IMR-90 (cell line): ENCODE data around the gene PTPRQ. TPM values are rescaled to one million over a fixed set of nuclear protein-coding genes. Genes with fewer than 3 reads are reported as not detected.
A peak's percentile ranks its signal among the peaks of the same experiment; 100 is the strongest.

ENCODE experiments used
- ATAC-seq: fragments of 200-7000 bp; cut with Tn5 transposase; 2 replicates; pipeline ENCODE4 v1.9.1; 2020; ENCODE audit warnings: low read depth, mild to moderate bottlenecking, moderate library complexity
- BruUV-seq: library from RNA; stranded (reverse); fragments of 400-500 nt; replicated peaks from 2 replicates; lab custom pipeline; 2021; lab: Mats Ljungman, UMichigan
- CTCF ChIA-PET: fragments of 300-600 bp; formaldehyde crosslinking; extraction: SDS; loops from one replicate; lab custom pipeline; 2021; ENCODE audit warnings: antibody characterized with exemption; lab: Yijun Ruan, JAX
- POLR2A ChIA-PET: fragments of 300-600 bp; sonication (Branson Sonifier 250); formaldehyde crosslinking; loops from one replicate; lab custom pipeline; 2022; ENCODE audit warnings: antibody characterized with exemption; ENCODE audit not compliant: unreplicated experiment; lab: Charles Lee
- DNase-seq: peaks from one replicate; pipeline ENCODE4 v3.0.0; 2013
- H2AFZ ChIP-seq: replicated peaks from 2 replicates; pipeline ENCODE3; 2013; ENCODE audit warnings: low read length, mild to moderate bottlenecking; ENCODE audit not compliant: poor library complexity
- H2AK5ac ChIP-seq: 2 replicates; pipeline ENCODE4 v1.6.1; 2013; ENCODE audit warnings: low read depth, low read length, inconsistent platforms
- H2AK9ac ChIP-seq: replicated peaks from 2 replicates; pipeline ENCODE3; 2013; ENCODE audit warnings: mild to moderate bottlenecking, low read depth, low read length, moderate library complexity; ENCODE audit not compliant: poor library complexity
- H2BK120ac ChIP-seq: 2 replicates; pipeline ENCODE4 v1.6.1; 2013; ENCODE audit warnings: low read depth, low read length, inconsistent platforms
- H2BK15ac ChIP-seq: 3 replicates; pipeline ENCODE4 v1.6.1; 2013; ENCODE audit warnings: low read depth, low read length, inconsistent platforms
- H2BK20ac ChIP-seq: 2 replicates; pipeline ENCODE4 v1.6.1; 2013; ENCODE audit warnings: low read depth, mild to moderate bottlenecking, inconsistent platforms, low read length, moderate library complexity
- H2BK5ac ChIP-seq: 2 replicates; pipeline ENCODE4 v1.6.1; 2013; ENCODE audit warnings: mild to moderate bottlenecking, low read depth, low read length, inconsistent platforms; ENCODE audit not compliant: poor library complexity, severe bottlenecking
- H3K14ac ChIP-seq: replicated peaks from 2 replicates; pipeline ENCODE4 v1.6.1; 2013; ENCODE audit warnings: low read depth, low read length, inconsistent platforms
- H3K18ac ChIP-seq: 2 replicates; pipeline ENCODE4 v1.6.1; 2013; ENCODE audit warnings: low read depth, low read length, control low read depth
- H3K23ac ChIP-seq: 2 replicates; pipeline ENCODE4 v1.6.1; 2013; ENCODE audit warnings: low read depth, low read length, inconsistent platforms
- H3K27ac ChIP-seq: 2 replicates; pipeline ENCODE4 v1.5.1; 2013; ENCODE audit warnings: mild to moderate bottlenecking, control low read depth, low read length; ENCODE audit not compliant: insufficient read depth
- H3K27me3 ChIP-seq: 2 replicates; pipeline ENCODE4 v1.6.1; 2013; ENCODE audit warnings: low read length; ENCODE audit not compliant: control insufficient read depth, insufficient read depth
- H3K36me3 ChIP-seq: 2 replicates; pipeline ENCODE4 v1.6.1; 2013; ENCODE audit warnings: low read length, mixed read lengths; ENCODE audit not compliant: control insufficient read depth, insufficient read depth
- H3K4ac ChIP-seq: 2 replicates; pipeline ENCODE4 v1.6.1; 2013; ENCODE audit warnings: low read depth, low read length, inconsistent platforms
- H3K4me1 ChIP-seq: 2 replicates; pipeline ENCODE4 v1.6.1; 2013; ENCODE audit warnings: low read length, mixed read lengths; ENCODE audit not compliant: control insufficient read depth, insufficient read depth
- H3K4me2 ChIP-seq: 2 replicates; pipeline ENCODE4 v1.6.1; 2013; ENCODE audit warnings: low read depth, mild to moderate bottlenecking, control low read depth, low read length, moderate library complexity
- H3K4me3 ChIP-seq: 2 replicates; pipeline ENCODE4 v1.5.1; 2013; ENCODE audit warnings: low read depth, mild to moderate bottlenecking, control low read depth, low read length, moderate library complexity; ENCODE audit not compliant: insufficient read depth
- H3K56ac ChIP-seq: 2 replicates; pipeline ENCODE4 v1.6.1; 2013; ENCODE audit warnings: low read length, inconsistent platforms; ENCODE audit not compliant: insufficient read depth; ENCODE audit errors: extremely low read depth
- H3K79me1 ChIP-seq, 2 experiments: 2 replicates each; pipeline ENCODE4 v1.6.1; 2013; ENCODE audit warnings: low read length in 2 of 2, inconsistent platforms in 1 of 2, low read depth in 1 of 2
- H3K9ac ChIP-seq: 2 replicates; pipeline ENCODE4 v1.6.1; 2013; ENCODE audit warnings: low read depth, low read length, control low read depth
- H3K9me1 ChIP-seq: 2 replicates; pipeline ENCODE4 v1.6.1; 2013; ENCODE audit warnings: low read length, inconsistent platforms; ENCODE audit not compliant: insufficient read depth
- H3K9me3 ChIP-seq: 2 replicates; pipeline ENCODE4 v1.6.1; 2013; ENCODE audit warnings: low read length; ENCODE audit not compliant: control insufficient read depth, insufficient read depth
- H4K20me1 ChIP-seq: 2 replicates; pipeline ENCODE4 v1.6.1; 2013; ENCODE audit warnings: low read length, inconsistent platforms; ENCODE audit not compliant: insufficient read depth
- H4K5ac ChIP-seq: 2 replicates; pipeline ENCODE4 v1.6.1; 2013; ENCODE audit warnings: mild to moderate bottlenecking, low read depth, low read length, control low read depth
- H4K8ac ChIP-seq, 2 experiments: 2 replicates each; pipeline ENCODE4 v1.6.1; 2013; ENCODE audit warnings: low read depth in 2 of 2, low read length in 2 of 2, control low read depth in 1 of 2, inconsistent platforms in 1 of 2
- H4K91ac ChIP-seq: 2 replicates; pipeline ENCODE4 v1.6.1; 2013; ENCODE audit warnings: low read depth, low read length, inconsistent platforms; ENCODE audit not compliant: insufficient read depth
- BHLHE40 ChIP-seq: fragments of 150-350 bp; IDR thresholded peaks from 2 replicates; pipeline ENCODE4 v1.6.1; 2016; ENCODE audit warnings: mild to moderate bottlenecking, low read depth, low read length
- CEBPB ChIP-seq: IDR thresholded peaks from 2 replicates; pipeline ENCODE4 v1.6.1; 2012; ENCODE audit warnings: low read depth, low read length, improper control_type of control experiment
- CTCF ChIP-seq: conservative IDR thresholded peaks from 2 replicates; pipeline ENCODE4 v1.5.1; 2012; ENCODE audit warnings: mild to moderate bottlenecking, low read depth, low read length, improper control_type of control experiment
- ELK1 ChIP-seq: fragments of 150-350 bp; IDR thresholded peaks from 2 replicates; pipeline ENCODE4 v1.6.1; 2016; ENCODE audit warnings: low read depth, mild to moderate bottlenecking, low read length, moderate library complexity, borderline replicate concordance
- FOS ChIP-seq: fragments of 150-350 bp; IDR thresholded peaks from 2 replicates; pipeline ENCODE4 v1.6.1; 2016; ENCODE audit warnings: low read depth, low read length
- MAFK ChIP-seq: IDR thresholded peaks from 2 replicates; pipeline ENCODE4 v1.6.1; 2012; ENCODE audit warnings: low read depth, low read length, improper control_type of control experiment
- MAZ ChIP-seq: IDR thresholded peaks from 2 replicates; pipeline ENCODE4 v1.6.1; 2012; ENCODE audit warnings: low read depth, mild to moderate bottlenecking, low read length, improper control_type of control experiment, moderate library complexity, borderline replicate concordance
- MXI1 ChIP-seq: IDR thresholded peaks from 2 replicates; pipeline ENCODE4 v1.6.1; 2012; ENCODE audit warnings: low read depth, mild to moderate bottlenecking, low read length, moderate library complexity, borderline replicate concordance
- POLR2A ChIP-seq: IDR thresholded peaks from 2 replicates; pipeline ENCODE4 v1.6.1; 2012; ENCODE audit warnings: mild to moderate bottlenecking, low read depth, low read length
- RAD21 ChIP-seq: IDR thresholded peaks from 2 replicates; pipeline ENCODE4 v1.6.1; 2012; ENCODE audit warnings: low read length, improper control_type of control experiment
- RFX5 ChIP-seq: IDR thresholded peaks from 2 replicates; pipeline ENCODE4 v1.8.0; 2012; ENCODE audit warnings: low read depth, mild to moderate bottlenecking, low read length, moderate library complexity
- SMC3 ChIP-seq: fragments of 150-350 bp; IDR thresholded peaks from 2 replicates; pipeline ENCODE4 v1.6.1; 2016; ENCODE audit warnings: low read depth, mild to moderate bottlenecking, antibody characterized with exemption, low read length, moderate library complexity
- USF2 ChIP-seq: fragments of 150-350 bp; IDR thresholded peaks from 2 replicates; pipeline ENCODE4 v1.6.1; 2017; ENCODE audit warnings: mild to moderate bottlenecking, antibody characterized with exemption, low read length, low read depth
- WGBS, 2 experiments: methylation state at CpG; one replicate each; pipeline versions ENCODE4 v1.1.5 to v1.1.7; 2013; ENCODE audit warnings: missing lambda C conversion rate in 2 of 2; ENCODE audit not compliant: insufficient read length in 1 of 2; ENCODE audit errors: extremely low coverage in 2 of 2; 5-methylcytosine and 5-hydroxymethylcytosine counted together
- dilution Hi-C: fragments of 300-500 bp; cut with HindIII; formaldehyde crosslinking; loops from one replicate; pipeline ENCODE4 v1.14.3; 2018; ENCODE audit warnings: low sequenced_read_pairs; ENCODE audit not compliant: unreplicated experiment
- in situ Hi-C: fragments of 300-500 bp; cut with MboI; formaldehyde crosslinking; loops from 3 replicates; pipeline ENCODE4 v1.14.3; 2019; ENCODE audit warnings: low sequenced_read_pairs, inconsistent platforms, mixed read lengths
- intact Hi-C: fragments of 100-400 bp; cut with micrococcal nuclease; formaldehyde crosslinking; loops from 2 replicates; pipeline ENCODE4 v1.10.0; 2022
- polyA plus RNA-seq, 3 experiments: library from polyadenylated mRNA; depleted of rRNA; stranded (reverse); fragments of >200 nt; gene quantifications; 2 replicates each; pipeline ENCODE4 v1.2.3, GENCODE V29; 2012; ENCODE audit warnings: low replicate concordance in 1 of 3
- total RNA-seq: library from RNA; depleted of rRNA; stranded (reverse); fragments of >200 nt; gene quantifications from 2 replicates; pipeline ENCODE4 v1.2.3, GENCODE V29; 2012

The PTPRQ gene
- total and polyA plus RNA-seq, 2 of the 4 experiments (the other 2 are of a cell fraction), result 0.96 to 1.4 TPM

- Histone ChIP-seq H3K9me1 (peaks cover 7% of the 10 kb centered on the region), H3K14ac (no peak overlapping the region), H3K23ac (no peak overlapping the region), H3K56ac (no peak overlapping the region), H2BK20ac (no peak overlapping the region), H3K18ac (no peak overlapping the region), H2AK5ac (no peak overlapping the region), H2BK120ac (peak overlapping the region; percentile 17; the same call in 1 of the 2 replicates), H3K79me1 (peaks cover 0 to 3% of the 10 kb centered on the region in 2 experiments; a peak in 1 of 4 replicates), H4K5ac (no peak overlapping the region), H3K4ac (no peak overlapping the region), H3K36me3 (no peaks in the 10 kb centered on the region), H3K4me1 (peaks cover 10% of the 10 kb centered on the region), H3K4me3 (no peak overlapping the region), H4K8ac (no peak overlapping the region), H3K4me2 (no peak overlapping the region), H3K27me3 (no peaks in the 10 kb centered on the region), H4K91ac (peak overlapping the region; percentile 68), H4K20me1 (no peaks in the 10 kb centered on the region), H2AFZ (no peak overlapping the region), H3K27ac (no peak overlapping the region), H2BK15ac (peak overlapping the region; percentile 6; the same call in 1 of the 3 replicates), H2BK5ac (no peak overlapping the region), H3K9ac (no peak overlapping the region), H3K9me3 (no peaks in the 10 kb centered on the region), H2AK9ac (no peak overlapping the region)
- in situ Hi-C loops, result no loop called here
- no peak for DNase-seq
- intact Hi-C loops, result no loop called here
- TF ChIP-seq MAZ (no peak), MXI1 (no peak), CTCF (no peak), MAFK (no peak), BHLHE40 (no peak), SMC3 (no peak), RFX5 (no peak), POLR2A (no peak), CEBPB (no peak), USF2 (no peak), ELK1 (no peak), FOS (no peak), RAD21 (no peak)
- BruUV-seq, result no TSS peak
- ATAC-seq, result no peak
- dilution Hi-C loops, result no loop called here
- ChIA-PET POLR2A (no interaction called here), CTCF (interaction anchor here (0.8 kb wide), 1 partner anchor 48 kb away, joined by 3 read pairs; no protein-coding TSS in a partner anchor)
- no CpG with 5 or more reads among the region's 3 CpGs for WGBS, 2 experiments
Measured at GRCh38 chr12:80549298-80549697, 105.3 kb downstream of the PTPRQ start.
